HG02943 (cell line): ENCODE measurements around the gene NCK2.

Experiments used
- ATAC-seq: cut with Tn5 transposase; IDR thresholded peaks from one replicate; pipeline ENCODE4 v1.9.1; 2021; ENCODE audit warnings: mild to moderate bottlenecking, low read depth, moderate library complexity; ENCODE audit not compliant: unreplicated experiment

Gene NCK2

DNA sequence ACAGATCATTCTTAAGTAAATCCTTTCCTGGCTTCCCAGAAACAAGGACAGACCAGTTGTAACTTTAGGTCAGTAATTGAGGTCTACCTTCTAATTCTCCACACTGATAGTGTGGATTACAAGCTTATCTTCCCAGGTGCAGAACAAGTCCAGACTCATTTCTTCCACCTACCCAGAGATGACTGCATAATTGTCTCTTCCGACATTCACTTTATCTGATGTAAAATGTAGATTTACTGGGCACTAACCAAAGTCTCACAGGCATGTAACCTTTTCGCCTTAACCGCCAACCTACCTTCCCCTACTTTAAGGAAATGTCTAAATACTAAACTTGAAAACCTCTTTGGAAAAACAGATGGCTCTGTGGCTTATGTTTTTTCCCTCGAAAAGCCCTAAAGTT, 96.2 kb downstream of the NCK2 start:
- no peak for ATAC-seq

DNA sequence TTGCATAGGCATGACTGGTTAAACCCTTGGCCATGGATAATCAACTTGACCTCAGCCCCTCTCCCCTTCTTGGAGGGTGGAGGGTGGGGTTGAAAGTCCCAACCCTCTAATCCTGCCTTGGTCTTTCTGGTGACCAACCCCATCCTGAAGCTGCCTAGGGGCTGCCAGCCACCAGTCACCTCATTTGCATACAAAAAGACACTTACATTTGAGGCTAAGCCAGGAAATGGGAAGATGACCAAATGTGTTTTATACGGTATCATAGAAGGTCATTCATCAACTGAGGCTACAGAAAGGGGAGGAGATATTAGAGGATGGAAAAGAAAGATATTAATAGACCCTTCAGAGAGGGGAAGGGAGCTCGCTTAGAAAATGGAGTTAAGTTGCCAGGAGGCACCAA, 96.8 kb downstream of the NCK2 start:
- ATAC-seq, result no peak

DNA sequence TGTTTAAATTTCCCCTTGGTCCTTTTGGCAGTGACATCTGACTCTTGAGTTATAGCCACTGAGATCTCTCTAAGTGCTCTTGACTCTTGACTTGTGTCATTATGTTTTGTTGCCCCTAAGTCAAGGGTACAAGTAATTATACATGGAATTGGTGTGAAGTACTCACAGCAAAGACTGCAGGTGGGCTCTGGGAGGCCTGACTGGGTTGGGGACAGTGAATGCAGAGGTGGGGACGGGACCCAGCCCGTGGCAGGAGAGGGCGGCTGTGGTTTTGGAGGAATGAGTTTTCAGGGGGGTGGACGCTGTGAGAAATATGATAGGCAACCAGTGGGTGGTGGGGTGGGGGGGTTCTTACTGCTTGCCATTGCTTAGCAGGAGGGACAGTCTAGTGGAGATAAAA, 97.8 kb downstream of the NCK2 start:
- no peak for ATAC-seq

DNA sequence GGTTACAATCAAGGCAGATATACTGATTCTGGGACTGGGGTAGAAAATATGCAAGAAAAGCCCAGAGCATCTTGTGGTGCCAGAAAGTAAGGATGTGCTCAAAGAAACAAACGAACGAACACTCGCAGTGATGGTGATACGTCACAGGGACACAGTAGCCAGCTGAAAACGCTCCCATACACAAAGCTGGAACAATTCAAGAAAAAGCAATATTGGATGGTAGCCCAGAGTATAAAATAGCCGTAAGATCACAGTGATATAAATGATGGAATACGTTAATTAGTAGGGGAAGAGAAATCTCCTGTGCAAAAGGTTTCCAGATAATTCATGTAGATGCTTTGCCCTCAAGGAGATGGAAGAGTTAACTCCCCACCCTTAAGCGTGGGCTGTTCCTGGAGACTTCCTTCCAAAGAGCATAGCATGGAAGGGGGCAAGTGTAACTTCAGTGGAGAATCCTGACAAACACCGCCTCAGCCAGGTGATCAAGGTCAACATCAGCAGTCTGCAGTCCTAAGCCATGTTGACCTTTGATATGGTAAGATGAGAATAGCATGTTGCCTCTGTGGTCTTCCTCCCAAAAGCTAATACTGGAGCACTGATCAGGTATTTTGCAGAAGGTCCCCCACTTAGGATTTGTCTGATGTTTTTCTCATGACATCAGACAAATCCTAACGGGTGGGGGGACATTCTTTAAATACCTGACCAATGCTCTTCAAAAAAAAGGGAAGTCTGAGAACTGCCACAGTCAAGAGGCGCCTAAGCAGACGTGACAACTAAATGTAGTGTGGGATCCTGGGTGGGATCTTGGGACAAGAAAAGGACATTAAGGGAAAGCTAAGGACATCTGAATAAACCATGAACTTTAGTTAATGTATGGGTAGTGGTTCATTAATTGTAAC, 99.0 kb downstream of the NCK2 start:
- no peak for ATAC-seq

DNA sequence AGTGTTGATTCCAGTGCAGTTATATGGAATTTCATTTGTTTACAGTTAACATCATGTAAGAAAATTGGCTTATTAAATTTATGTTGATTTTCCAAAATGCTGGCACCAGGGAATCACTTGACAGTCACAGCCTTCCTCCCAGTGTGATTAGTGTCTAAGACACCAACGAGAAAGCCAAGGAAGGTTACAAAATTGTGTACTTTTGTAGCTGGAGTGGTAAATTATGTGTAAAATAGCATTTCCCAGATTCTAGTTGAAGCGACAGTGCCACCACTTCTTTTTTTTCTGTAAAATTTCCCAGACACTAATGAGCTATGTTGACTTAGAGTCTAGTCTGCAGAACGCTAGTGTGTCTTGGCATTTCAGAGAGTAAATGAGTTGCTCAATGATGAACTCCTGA, 101.3 kb downstream of the NCK2 start:
- ATAC-seq, result no peak

DNA sequence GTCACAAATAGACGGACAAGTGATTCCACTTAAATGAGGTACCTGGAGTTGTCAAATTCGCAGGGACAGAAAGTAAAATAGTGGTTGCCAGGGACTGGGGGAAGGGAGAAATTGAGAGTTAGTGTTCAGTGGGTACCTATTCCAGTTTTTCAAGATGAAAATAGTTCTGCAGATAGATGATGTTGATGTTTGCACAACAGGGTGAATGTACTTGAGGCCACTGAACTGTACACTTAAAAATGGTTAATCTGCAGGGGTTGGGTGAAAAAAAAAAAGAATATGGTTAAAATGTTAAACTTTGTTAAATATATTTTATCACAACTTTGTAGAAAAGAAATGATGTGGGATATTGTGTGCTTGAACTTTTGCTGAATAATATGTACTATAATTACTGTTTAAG, 102.3 kb downstream of the NCK2 start:
- ATAC-seq, result no peak

DNA sequence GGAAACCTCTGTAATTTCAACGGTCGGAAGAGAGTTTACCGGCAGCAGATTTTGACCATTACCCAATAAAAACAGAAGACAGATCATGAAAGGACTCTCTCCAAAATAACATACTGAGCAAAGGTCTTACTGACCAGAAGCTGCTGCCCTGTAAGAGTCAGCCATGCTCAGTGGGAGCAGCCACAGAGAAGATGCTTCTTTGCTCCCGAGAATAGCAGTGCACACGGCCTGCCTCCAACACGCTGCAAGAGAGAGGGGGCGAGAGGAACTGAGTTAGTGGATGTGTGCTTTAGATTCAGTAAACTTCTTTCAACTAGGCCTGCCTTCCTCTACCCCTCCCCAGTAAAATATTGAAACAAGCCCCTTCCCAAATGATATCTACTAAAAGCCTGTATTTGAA, 103.7 kb downstream of the NCK2 start:
- ATAC-seq, result no peak

DNA sequence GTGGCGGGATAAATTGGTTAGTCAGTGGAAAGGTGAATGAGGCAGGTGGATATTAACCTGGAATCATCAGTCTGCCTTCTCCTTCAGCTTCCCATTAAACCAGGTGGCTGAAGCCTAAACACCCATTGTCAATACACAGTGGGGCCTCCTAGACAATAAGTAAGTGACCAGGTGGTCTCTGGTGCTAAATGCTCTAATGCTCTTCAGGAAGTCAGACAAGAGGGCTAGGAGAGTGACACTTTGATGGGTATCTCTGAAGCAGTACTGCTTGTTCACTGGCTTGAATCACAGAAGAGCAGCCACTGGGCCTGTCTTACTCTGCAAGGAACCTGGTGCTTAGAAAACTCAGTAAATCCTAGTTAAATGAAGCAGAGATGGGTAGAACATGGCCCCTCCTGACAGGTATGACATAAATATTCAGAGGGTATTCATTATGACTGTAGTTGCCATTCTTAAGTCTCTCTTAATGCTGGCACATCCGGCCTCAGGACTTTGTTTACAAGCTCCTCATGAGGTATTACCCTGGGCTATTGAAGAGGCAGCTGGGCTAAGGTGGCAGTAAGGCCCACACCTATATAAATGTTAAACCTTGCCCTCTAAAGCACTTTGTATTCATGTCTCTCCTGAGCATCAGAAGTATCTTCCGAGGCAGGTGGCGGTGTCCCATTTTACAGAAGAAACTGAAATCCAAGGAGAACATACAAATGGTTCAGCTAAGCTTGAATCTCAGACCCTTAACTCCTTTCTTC, 104.9 kb downstream of the NCK2 start:
- ATAC-seq, result no peak

DNA sequence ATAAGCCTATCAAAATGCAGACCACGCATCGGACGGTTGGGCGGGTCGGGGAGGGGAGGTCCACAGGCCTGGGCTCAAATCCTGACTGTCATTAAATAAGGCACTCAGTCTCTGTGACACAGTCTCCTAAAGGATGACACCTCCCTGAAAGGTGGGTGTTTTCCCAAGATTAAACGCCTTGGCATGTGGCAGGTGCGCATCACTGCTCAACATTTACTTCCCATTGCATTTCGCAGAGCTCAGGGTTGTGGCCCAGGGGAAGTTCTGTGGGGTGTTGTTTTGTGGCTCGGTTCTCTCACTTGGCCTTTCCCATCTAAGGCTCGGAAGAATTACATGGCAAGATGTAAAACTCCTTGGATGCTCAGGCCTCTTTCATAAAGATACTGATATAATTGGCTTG, 107.4 kb downstream of the NCK2 start:
- no peak for ATAC-seq

DNA sequence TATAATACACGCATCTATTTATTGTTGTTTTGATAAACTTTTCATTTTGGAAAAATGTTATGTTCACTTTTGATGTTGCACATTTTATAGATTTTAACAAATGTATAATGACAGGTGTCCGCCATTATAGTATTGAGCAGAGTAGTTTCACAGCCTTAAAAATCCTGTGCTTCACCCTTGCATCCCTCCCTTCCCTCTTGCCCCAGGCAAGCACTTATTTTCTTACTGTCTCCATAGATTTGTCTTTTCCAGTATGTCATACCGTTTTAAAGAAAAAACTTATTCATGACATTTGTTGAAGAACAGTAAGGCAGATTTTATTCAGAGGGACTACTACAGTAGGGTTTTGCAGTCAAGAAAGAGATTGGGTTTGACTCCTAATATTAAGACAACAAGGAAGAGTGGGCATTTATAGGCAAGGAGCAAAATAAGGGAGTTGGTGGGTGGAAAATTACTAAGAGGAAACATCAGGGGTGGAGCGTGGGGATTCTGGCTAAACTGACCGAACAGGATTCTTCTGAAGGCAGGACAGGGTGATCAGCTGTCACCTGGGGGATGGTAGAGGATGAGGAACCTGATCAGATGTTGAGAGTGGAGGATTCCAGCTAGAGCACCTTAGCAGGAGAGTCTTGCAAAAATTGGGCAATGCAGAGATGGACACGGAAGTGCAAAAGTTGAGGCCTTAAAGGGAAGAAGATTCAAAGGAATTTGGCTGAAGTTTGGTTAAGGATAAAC, 108.8 kb downstream of the NCK2 start:
- no peak for ATAC-seq

DNA sequence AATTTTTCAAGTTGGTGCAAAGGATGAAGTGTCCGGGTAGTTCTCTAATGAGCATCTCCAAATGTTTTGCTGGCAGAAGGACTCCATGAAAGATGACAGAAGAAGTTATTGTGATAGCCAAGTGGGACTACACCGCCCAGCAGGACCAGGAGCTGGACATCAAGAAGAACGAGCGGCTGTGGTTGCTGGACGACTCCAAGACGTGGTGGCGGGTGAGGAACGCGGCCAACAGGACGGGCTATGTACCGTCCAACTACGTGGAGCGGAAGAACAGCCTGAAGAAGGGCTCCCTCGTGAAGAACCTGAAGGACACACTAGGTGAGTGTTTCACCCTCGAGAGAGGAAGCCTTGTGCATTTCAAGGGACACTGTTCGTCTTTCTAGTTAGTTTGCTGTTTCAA, 110.3 kb downstream of the NCK2 start:
- no peak for ATAC-seq

DNA sequence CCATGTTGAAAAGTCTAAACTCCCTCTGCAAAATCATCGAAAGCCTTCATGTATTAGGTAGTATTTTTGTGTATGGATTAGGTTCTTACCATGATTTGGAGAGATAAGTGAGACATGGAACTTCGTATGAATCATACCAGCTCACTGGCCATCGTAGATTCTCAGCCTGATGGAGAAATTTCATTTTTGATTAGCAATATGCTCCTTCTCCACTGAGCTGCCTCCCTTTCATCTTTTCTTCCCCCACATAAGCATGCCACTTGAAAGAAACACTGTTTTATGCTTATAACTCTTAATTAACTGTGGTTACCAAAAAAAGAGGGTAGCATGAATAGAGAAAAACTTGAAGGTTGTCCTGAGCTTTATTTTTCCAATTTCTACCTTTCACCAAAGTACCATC, 111.9 kb downstream of the NCK2 start:
- no peak for ATAC-seq

DNA sequence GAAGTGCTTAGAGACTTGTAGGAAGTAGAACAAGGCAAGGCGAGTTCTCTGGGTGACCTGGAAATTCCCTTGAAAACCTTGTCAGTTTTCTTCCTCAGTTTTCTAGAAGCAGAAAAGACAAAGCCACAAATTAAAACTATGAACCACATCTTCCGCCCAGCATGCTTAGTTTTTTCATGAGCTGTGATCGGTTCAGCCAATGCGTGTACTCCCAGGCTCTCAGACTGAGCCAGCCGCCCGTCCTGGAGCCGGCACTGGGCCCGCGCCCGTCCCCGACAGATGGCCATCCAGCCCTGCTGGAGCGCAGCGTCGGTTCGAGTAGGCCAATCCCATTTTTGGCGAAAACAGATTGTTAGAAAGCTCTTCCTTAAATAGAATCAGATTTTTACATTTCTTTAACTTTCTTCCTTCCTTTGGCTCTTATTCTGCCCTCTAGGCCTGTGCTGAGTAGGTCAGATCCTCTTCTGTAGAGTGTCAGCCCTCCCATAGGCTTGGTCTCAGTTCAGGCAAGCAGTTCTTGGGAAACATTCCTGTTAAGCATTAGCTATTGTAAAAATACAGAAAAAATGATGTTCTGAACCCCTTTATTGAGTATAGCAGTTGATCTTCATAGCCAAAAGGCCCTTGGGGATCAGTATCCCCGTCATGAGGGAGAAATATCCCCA, 112.5 kb downstream of the NCK2 start:
- no peak for ATAC-seq

DNA sequence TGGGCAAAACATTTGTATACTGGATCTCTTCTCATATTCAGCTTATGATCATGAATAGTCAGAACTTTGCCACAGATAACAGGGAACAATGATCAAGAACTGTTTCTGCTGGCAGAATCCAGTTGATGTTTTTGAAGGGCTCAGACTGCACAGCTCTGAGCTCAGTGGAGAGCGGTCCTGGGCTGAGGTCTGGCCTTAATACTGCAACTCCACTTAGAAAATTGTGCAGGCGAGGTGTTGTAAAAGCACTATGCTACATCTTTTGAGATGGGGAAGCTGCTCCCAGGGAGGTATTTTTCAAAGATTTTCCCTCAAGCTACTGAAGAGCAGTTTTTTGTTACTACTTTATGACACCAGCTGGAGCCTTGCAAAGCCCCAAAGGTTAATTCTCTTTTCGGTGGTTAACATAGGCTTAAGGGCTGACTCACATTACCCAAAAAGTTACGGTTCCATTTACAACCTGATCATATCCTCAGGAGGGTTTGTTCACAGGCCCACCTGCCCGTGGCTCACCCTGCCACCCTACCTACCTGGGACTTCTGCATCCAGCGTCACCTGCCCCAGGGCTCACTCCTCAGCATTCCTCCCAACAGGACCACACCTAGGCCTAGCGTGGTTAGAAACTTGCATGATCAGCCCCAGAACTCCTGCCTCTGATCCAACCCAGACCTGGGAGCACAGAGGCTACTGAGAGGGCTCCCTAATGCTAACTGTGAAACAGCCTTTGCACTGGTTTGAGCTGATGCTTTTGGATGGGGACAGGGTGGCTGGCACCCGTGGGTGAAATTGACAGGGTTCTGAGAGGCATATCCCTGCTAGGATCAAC, 114.4 kb downstream of the NCK2 start:
- ATAC-seq, result no peak

DNA sequence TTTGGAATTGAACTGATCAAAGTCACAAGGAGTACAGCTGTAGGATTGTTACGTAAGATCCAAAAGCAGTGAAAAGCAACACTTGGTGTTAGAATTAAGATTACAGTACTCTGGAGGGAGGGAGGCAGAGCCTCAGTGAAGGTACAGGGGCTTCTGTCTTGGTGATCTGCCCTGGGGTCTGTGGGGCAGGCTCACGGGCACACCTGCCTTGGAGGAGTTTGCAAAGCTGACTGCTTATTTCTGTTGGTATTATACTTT, 114.9 kb downstream of the NCK2 start:
- no peak for ATAC-seq

DNA sequence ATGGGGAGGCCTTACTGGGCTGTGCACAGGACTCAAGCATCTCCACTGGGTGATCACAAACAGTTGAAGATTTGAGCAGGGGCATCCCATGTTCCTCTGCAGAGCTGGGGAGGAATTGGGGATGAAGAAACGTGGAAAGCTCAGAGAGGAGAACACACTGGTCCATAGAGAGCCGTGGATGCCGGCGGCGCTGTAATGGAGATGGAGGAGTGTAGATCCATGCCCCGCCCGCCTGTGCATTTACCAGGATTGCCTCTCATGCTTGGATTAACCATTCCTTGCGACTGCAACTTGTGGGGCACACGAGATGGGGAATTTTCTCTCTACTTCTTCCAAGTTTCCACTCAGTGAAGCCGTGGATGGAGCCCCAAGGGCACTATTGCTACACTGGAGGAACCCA, 115.9 kb downstream of the NCK2 start:
- no peak for ATAC-seq

DNA sequence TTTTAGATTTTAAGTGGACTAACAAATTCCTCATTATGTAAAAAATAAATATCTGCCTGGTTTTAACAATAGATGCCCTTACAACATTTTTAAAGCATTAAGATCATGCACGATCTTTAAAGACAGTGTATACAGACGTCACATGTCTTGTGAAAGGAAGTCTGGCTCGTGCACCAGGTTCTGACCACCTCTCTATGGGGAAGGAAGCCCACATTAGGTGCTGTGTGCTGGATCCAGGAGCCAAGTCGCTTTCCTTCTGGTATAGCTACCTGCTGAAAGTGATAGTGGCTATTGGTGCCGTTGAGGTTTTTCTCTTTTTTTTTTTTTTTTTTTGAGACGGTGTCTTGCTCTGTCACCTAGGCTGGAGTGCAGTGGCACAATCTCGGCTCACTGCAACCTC, 116.5 kb downstream of the NCK2 start:
- no peak for ATAC-seq

DNA sequence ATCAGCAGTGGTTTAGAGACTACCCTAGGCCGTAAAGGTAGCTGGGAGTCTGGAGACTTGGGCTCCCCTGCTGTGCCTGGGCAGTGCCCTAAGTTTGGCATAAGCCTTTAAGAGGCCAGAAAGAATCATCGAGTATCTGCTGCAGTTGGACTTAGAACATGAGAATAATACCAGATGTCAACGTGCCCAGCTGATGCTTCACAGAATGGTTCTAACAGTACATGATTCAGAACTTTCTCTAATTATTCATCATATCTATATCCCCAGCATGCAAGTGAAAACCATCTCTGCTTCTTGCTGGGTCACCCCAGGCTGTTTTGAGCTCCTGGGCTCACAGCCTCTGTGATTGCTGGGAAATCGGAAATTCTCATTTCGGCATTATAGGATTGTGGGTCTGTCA, 118.1 kb downstream of the NCK2 start:
- no peak for ATAC-seq

DNA sequence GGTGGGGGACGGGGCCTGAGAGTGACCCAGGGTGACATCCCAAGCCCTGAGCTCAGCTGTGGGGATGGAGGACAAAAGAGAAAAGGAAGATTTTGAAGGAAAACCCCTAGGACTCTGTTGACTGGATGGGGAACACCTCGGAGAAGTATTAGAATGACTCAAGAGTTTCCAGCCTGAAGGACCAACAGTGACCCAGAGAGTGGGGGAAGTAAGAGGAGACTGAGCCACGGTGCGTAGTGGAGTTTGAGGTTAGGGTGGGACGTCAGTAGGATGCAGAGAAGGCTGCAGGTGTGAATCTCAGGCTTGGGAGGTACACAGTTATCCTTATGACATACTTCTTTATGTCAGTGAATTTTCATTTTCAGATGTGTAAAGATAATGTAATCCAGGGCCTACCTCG, 119.5 kb downstream of the NCK2 start:
- no peak for ATAC-seq

DNA sequence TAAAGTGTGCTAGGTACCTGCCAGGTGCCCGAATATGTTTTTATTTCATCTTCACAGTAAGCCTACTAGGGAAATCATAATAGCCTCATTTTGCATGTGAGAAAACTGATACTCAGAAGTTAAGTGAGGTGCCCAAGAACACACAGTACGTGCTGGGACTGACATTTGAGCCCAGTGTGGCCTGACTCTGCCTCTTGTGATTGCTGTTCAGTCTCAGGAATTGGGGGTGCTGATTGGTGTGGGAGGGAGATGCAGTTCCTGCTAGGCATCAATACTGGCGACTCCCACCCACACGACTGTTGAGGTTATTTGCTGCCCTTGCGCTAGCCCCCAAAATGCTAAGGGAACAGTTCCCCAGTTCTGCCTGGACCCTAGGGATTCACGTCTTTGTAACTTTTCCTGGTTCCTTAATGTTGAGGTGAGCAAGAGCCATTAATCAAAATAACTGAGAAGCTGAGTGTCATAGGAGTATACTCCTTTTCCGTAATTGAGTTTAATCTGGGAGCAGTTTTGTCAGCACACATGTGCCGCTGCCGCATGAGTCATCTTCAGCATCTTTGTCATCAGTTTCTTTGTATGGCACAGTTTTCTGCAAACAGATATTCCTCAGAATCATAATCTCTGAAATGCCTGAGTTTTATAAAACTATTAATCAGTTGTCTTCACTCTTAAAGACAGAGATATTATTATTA, 120.7 kb downstream of the NCK2 start:
- ATAC-seq, result no peak
